ENCODE results near the gene OPN3.

GRCh38 chr1:241641773-241642592, 1.8 kb upstream of the OPN3 start:
- TF ChIP-seq GATA2 (IDR thresholded peaks at IDR 0.05; ENCODE audit: low read depth, low read length) (no peak), GATA3 (IDR thresholded peaks at IDR 0.05; ENCODE audit: low read depth, low read length) (no peak)

Data from SH-SY5Y (cell line).